Stimulated activated CD4-positive, alpha-beta T cell treated with anti-CD3 and anti-CD28 coated beads, Interleukin-12 subunit alpha, Interleukin-12 subunit beta, amount 100 ng/mL, for 4 hours (primary cell): ENCODE results near the gene GALK1.

Experiments used
- DNase-seq: peaks from one replicate; pipeline ENCODE4 v3.0.0-alpha.2; 2020

Gene GALK1

DNA sequence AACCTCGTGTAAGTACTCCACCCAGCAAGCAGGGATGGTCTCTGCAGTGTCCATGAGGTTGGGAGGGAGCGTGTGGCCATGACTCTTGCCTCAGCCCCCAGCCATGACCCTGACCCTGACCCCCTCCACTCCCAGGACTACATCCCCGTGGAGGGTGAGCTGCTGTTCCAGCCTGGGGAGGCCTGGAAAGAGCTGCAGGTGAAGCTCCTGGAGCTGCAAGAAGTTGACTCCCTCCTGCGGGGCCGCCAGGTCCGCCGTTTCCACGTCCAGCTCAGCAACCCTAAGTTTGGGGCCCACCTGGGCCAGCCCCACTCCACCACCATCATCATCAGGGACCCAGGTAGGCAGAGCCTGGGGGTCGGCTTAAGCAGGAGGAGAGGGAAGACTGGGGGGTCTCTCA is 16.3 kb downstream of the GALK1 start:
- no peak for DNase-seq

DNA sequence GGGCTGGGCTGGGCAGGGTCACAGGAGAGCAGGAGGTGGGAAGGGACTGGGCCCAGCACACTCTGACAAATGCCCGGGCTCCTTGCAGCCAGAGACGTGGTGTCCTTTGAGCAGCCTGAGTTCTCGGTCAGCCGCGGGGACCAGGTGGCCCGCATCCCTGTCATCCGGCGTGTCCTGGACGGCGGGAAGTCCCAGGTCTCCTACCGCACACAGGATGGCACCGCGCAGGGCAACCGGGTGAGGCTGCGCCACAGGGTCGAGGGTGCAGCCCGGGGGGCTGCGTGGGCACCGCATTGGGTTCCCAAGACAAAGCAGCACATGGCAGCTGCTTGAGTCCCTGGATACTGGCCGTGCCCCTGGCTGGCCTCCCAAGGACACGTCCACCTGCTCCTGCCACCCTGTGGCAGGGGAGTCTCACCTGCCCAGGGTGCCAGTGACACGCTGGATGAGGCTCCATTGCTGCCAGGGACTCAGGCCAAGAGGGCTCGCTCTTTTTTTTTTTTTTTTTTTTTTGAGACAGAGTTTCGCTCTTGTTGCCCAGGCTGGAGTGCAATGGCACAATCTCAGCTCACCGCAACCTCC is 21.3 kb downstream of the GALK1 start:
- DNase-seq = no peak

DNA sequence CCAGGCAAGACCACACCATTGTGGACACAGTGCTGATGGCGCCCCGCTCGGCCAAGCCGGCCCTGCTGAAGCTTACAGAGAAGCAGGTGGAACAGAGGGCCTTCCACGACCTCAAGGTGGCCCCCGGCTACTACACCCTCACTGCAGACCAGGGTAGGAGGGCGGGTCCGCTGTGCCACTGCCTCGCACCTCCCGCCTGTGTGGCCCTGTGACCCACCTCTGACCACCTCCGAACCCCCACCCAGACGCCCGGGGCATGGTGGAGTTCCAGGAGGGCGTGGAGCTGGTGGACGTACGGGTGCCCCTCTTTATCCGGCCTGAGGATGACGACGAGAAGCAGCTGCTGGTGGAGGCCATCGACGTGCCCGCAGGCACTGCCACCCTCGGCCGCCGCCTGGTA is 22.7 kb downstream of the GALK1 start:
- DNase-seq = no peak

DNA sequence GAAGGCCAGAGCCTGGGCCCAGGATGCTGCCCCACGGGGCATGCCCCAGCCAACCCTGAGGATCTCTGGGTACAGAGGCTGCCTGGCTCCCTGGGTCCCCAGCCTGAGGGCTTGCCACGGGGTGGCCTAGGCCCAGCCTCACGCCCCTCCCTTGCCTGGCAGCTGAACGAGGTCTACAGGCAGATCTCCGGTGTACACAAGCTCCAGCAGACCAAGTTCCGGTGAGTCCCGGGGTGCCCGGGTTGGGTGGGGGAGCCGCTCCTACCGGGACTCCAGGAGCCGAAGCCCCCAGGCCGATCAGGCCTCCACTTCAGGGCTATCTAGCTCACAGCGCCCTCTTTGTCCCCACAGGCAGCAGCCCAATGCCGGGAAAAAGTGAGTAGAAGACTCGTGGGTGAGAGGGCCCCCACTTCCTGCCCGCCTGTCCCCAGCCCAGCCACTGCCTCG is 24.3 kb downstream of the GALK1 start:
- no peak for DNase-seq

DNA sequence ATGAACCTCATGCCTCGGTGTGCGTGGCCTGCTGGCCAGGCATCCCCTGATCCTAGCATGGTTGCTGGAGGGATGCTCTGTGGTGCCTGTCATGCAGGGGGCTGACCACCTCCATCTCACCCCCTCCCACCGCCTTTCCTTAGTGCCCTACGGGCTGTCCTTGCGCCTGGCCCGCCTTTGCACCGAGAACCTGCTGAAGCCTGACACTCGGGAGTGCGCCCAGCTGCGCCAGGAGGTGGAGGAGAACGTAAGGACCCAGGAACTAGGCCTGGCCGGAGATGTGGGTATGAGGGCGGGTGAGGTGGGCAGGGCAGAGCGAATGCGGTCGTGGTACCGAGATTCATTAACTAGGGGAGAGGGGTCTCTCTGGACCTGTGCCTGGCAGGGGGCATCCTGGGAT is 24.8 kb downstream of the GALK1 start:
- DNase-seq = no peak

DNA sequence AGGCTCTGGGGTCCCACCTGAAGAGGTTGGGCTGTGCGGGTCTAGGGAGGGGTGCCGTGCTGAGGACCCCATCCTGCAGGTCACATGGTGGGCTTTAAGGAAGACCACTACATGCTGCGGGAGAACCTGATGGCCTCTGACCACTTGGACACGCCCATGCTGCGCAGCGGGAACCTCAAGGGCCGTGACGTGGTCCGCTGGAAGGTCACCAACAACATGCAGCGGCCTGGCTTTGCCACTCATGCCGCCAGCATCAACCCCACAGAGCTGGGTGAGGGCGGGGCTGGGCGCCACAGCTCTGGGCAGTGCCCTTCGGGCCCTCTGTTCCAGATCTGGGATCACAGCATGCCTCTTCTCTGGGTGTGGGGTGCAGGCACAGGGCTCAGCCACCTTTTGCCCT is 25.2 kb downstream of the GALK1 start:
- no peak for DNase-seq

DNA sequence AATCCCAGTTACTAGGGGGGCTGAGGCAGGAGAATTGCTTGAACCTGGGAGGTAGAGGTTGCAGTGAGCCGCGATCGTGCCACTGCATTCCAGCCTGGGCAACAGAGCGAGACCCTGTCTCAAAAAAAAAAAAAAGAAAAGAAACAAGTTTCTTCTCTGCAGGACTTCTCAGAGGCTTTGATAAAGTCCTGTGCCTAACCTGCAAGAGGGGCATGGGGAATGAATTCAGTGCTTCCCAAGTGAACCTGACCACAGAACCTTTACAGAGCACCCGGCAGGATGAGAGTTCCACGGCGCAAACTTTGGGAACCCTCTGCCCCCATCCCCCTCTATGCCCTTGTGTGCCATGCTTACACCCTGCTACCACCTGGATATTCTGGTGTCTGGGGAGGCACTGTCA is 25.8 kb downstream of the GALK1 start:
- no peak for DNase-seq

GRCh38 chr17:75738218-75738802 is 26.7 kb downstream of the GALK1 start:
- no peak for DNase-seq

GRCh38 chr17:75737133-75737962 is 27.6 kb downstream of the GALK1 start:
- DNase-seq = no peak

DNA sequence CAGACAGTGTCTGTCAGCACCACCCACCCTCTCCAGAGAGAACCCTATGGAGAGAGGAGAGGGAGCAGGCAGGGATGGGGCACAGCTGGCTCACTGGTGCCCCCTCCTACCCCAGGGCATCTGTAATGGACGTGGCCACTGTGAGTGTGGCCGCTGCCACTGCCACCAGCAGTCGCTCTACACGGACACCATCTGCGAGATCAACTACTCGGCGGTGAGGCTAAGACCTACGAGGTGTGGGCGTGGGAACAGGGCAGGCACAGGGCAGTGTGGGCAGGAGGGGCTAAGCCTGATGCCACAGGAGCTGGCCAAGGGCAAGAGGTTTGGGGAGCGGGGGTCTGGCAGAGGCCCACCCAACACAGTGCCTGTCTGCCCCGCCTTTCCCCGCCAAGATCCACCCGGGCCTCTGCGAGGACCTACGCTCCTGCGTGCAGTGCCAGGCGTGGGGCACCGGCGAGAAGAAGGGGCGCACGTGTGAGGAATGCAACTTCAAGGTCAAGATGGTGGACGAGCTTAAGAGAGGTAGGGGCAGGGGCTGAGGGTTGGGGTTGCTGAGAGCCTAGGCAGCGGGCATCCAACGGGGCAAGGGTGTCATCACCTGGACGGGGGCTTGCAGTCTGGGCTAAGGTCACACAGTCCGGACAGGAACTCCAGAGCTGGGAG is 28.7 kb downstream of the GALK1 start:
- DNase-seq = no peak

GRCh38 chr17:75734674-75735294 is 30.2 kb downstream of the GALK1 start:
- DNase-seq = no peak

DNA sequence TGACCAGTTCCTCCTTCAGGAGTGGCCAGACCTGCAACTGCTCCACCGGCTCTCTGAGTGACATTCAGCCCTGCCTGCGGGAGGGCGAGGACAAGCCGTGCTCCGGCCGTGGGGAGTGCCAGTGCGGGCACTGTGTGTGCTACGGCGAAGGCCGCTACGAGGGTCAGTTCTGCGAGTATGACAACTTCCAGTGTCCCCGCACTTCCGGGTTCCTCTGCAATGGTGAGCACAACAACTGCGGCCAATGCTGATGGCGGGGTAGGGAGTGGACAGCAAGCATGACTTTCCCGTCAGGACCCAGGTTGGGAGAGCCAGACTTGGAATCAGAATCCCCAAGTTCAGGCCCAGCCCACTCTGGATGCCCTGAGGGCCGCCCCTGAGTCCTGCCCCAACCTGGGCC is 31.5 kb downstream of the GALK1 start:
- DNase-seq = no peak

DNA sequence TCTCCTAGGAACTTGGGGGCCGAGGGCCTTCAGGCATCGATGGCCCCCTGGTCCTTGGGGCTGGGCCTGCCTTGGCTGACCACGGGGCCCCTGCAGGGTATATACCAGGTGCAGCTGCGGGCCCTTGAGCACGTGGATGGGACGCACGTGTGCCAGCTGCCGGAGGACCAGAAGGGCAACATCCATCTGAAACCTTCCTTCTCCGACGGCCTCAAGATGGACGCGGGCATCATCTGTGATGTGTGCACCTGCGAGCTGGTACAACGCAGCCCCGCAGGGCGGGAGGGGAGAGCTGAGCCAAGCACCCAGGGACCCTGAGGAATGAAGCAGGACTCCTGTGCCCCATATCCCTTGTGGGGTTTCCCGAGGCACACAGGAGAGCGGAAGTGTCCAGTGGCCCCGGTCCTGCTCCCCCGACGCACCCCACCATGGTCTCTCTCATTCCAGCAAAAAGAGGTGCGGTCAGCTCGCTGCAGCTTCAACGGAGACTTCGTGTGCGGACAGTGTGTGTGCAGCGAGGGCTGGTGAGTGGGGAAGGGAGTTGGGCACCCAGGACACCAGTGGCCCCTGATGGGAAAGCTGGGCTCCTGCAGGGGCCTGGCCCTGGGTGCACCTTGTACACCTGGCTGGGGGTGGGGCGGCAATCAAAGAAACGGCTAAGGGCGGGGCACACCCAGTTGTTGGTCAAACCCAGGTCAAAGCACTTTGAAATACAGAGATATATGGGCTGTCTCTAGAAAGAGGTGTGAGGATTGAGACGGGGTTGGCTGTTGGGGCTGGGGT is 33.1 kb downstream of the GALK1 start:
- DNase-seq = no peak

DNA sequence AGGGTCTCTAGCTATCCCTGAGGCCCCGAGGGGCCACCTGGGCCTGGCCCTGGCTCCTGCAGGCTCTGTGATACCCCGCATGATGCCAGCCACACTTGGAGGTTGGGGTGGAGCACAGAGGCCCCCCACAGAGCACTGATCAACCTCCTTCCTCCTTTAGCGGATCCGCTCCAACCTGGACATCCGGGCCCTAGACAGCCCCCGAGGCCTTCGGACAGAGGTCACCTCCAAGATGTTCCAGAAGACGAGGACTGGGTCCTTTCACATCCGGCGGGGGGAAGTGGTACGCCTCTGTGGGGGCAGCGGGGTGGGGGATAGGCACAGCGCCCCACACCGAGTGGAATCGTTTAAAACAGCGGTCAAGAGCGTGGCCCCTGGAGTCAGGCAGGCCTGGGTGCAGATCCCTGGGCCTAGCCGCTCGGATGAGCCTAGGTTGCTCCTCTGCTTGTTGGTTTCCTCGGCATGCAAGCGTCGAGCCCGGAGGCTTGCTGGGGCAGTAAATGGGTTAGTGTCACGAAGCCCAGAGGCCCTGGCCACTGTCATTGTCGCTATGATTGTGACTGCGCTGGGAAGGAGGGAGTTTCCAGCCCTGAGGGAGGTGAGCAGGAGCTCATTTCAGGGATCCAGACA is 33.8 kb downstream of the GALK1 start:
- no peak for DNase-seq

DNA sequence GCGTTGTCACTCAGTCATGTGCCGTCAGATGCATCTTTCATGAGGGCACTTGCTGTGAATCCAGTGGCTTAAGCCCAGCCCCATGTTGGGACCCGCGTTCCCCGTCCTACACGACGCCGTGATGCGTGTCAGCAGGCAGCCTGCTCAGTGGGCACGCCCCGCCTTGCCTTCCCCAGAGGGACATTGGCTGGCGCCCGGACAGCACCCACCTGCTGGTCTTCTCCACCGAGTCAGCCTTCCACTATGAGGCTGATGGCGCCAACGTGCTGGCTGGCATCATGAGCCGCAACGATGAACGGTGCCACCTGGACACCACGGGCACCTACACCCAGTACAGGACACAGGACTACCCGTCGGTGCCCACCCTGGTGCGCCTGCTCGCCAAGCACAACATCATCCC is 34.9 kb downstream of the GALK1 start:
- no peak for DNase-seq

GRCh38 chr17:75729351-75729750 is 35.6 kb downstream of the GALK1 start:
- no peak for DNase-seq

- DNase-seq = no peak
Observed at GRCh38 chr17:75727391-75727790, 37.6 kb downstream of the GALK1 start.

- no peak for DNase-seq
Observed at GRCh38 chr17:75725504-75725903, 39.5 kb downstream of the GALK1 start.

GRCh38 chr17:75724016-75725003 is 40.7 kb downstream of the GALK1 start:
- no peak for DNase-seq

- DNase-seq = no peak
Observed at GRCh38 chr17:75723171-75723930, 41.6 kb downstream of the GALK1 start.
